ENCODE measurements around the gene TARS3. TPM values are rescaled to one million over a fixed set of nuclear protein-coding genes. Genes with fewer than 3 reads are reported as not detected.

Gene TARS3
- total RNA-seq, 1 donor from 2014 or later: 17.1 TPM

DNA sequence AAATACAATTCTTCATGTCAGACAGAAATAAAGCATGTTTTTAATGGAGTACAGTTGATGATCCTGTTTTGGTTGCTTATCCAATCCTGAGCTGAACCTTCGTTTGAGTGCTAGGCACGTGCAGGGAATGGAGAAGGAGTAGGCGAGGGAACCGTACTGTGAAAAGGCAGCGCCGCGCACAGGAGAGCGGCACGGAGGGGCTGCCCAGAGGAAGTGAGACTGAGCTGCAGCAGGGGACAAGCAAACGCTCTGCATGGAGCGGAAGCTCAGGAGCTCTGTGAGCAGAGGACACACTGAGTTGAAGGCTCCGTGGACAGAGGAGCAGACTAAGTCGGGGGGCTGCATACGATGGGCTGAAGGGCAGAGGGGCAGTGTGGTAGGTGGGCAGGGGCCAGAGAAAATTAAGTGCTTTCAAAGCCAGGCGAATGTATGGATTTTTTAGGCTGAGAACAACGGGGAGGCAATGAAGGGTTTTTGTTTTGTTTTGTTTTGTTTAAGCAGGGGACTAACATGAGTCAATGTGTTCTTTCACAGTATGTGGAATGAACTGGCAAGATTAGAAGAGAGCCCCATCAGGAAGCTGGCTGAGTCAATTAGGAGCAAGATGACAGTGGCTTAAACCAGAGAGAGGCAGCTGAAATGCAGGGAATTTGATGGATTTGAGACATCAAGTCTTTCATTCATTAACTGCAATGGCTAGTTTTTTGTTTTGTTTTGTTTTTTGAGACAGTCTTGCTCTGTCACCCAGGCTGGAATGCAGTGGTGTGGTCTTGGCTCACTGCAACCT is 48.3 kb downstream of the TARS3 start:
- no peaks in the 10 kb centered on the region for H3K27me3 Mint-ChIP-seq
- H3K4me1 Mint-ChIP-seq (ENCODE audit: unreplicated experiment): peaks cover 5% of the 10 kb centered on the region
- peaks cover 13% of the 10 kb centered on the region for H3K36me3 Mint-ChIP-seq
- TF ChIP-seq, protein P1, sequence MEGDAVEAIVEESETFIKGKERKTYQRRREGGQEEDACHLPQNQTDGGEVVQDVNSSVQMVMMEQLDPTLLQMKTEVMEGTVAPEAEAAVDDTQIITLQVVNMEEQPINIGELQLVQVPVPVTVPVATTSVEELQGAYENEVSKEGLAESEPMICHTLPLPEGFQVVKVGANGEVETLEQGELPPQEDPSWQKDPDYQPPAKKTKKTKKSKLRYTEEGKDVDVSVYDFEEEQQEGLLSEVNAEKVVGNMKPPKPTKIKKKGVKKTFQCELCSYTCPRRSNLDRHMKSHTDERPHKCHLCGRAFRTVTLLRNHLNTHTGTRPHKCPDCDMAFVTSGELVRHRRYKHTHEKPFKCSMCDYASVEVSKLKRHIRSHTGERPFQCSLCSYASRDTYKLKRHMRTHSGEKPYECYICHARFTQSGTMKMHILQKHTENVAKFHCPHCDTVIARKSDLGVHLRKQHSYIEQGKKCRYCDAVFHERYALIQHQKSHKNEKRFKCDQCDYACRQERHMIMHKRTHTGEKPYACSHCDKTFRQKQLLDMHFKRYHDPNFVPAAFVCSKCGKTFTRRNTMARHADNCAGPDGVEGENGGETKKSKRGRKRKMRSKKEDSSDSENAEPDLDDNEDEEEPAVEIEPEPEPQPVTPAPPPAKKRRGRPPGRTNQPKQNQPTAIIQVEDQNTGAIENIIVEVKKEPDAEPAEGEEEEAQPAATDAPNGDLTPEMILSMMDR (conservative IDR thresholded peaks at IDR 0.05): no peak
- H3K9me3 Mint-ChIP-seq: no peaks in the 10 kb centered on the region
- no peak overlapping the region for H3K27ac Mint-ChIP-seq
- no peak overlapping the region for H3K4me3 Mint-ChIP-seq
- DNase-seq (ENCODE audit: extremely low spot score, unreplicated experiment): no peak

DNA sequence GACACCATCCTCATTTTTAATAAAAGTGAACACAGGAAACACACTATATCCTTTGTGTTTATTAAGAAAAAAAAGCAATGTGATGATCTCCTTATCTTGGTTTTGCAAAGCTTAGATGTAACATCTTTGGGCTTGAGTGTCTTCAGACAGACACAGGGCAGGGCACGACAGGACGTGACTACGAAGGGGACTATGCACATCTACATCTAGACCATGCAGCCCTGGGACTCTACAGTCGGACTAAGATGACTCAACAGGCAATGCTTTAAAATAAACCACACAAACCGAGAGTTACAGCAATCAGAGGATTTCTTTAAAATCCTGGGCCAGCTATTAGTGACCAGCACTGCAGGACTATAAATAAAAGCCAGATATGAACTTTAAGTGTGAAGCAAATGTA is 49.3 kb downstream of the TARS3 start:
- DNase-seq (ENCODE audit: extremely low spot score, unreplicated experiment): no peak
- no peak overlapping the region for H3K4me3 Mint-ChIP-seq
- H3K36me3 Mint-ChIP-seq: peaks cover 14% of the 10 kb centered on the region
- H3K9me3 Mint-ChIP-seq: no peaks in the 10 kb centered on the region
- no peaks in the 10 kb centered on the region for H3K27me3 Mint-ChIP-seq
- H3K27ac Mint-ChIP-seq: no peak overlapping the region
- TF ChIP-seq, protein P1 (conservative IDR thresholded peaks at IDR 0.05): no peak
- H3K4me1 Mint-ChIP-seq (ENCODE audit: unreplicated experiment): peaks cover 5% of the 10 kb centered on the region

DNA sequence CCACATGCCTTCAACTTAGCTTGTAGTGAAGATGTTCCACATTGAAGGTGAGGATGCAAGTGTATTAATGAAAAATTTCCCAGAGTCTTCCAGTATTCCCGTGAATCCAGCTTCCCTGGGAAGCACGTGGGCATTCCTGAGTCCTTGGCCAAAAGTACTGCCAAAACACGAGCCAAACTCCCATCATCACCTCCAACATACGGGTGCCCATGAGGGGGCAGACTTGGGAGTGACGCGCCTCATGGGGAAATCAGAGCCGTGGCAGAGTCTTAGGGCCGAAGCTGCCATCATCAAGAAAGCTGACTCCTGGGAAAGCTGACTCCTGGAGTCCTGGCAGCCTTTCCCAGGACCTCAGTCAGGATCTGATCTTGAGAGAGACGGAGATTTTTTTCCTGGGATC is 52.0 kb downstream of the TARS3 start:
- TF ChIP-seq, protein P1 (conservative IDR thresholded peaks at IDR 0.05): no peak
- Mint-ChIP-seq H3K4me1 (ENCODE audit: unreplicated experiment) (peaks cover 5% of the 10 kb centered on the region), H3K27me3 (no peaks in the 10 kb centered on the region), H3K36me3 (peaks cover 18% of the 10 kb centered on the region), H3K27ac (no peak overlapping the region), H3K4me3 (no peak overlapping the region), H3K9me3 (no peaks in the 10 kb centered on the region)
- DNase-seq (ENCODE audit: extremely low spot score, unreplicated experiment): no peak

DNA sequence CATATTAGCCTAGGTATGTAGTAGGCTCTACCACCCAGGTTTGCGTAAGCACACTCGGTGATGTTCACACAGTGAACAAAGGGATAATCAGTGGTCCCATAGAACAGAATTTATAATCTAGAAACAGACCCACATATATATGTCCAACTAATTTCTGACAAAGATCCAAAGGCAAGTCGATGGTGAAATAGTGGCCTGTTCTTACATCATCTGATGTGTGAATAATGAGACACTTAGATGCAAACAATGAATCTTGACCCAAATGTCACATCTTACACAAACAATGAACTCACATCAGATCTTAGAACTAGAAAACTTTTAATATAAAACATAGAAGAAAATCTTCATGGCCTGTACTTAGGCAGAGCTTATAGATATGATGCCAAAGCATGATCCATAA is 54.5 kb downstream of the TARS3 start:
- Mint-ChIP-seq H3K4me1 (ENCODE audit: unreplicated experiment) (no peaks in the 10 kb centered on the region), H3K36me3 (peaks cover 23% of the 10 kb centered on the region), H3K4me3 (no peak overlapping the region), H3K27me3 (no peaks in the 10 kb centered on the region), H3K27ac (no peak overlapping the region), H3K9me3 (no peaks in the 10 kb centered on the region)
- TF ChIP-seq, protein P1 (conservative IDR thresholded peaks at IDR 0.05): no peak
- DNase-seq (ENCODE audit: extremely low spot score, unreplicated experiment): no peak

DNA sequence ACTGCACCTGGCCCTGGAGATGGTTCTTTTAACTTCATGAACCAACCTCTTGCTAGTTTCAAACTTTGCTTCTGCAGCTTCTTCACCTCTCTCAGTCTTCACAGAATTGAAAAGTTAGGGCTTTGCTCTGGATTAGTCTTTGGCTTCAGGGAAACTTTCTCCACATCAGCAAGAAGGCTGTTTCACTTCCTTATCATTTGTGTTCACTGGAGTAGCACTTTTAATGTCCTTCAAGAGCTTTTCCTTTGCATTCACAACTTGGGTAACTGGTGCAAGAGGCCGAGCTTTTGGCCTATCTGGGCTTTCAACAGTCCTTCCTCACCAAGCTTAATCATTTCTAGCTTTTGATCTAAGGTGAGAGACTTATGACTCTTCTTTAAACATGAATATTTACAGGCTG is 56.4 kb downstream of the TARS3 start:
- no peak for DNase-seq (ENCODE audit: extremely low spot score, unreplicated experiment)
- Mint-ChIP-seq H3K36me3 (peaks cover 17% of the 10 kb centered on the region), H3K27me3 (no peaks in the 10 kb centered on the region), H3K4me1 (ENCODE audit: unreplicated experiment) (no peaks in the 10 kb centered on the region), H3K4me3 (no peak overlapping the region), H3K9me3 (no peaks in the 10 kb centered on the region), H3K27ac (no peak overlapping the region)
- TF ChIP-seq, protein P1 (conservative IDR thresholded peaks at IDR 0.05): no peak

Measured in type B pancreatic cell (in vitro differentiated cells).